ENCODE data around the gene TRIM56. TPM values are rescaled to one million over a fixed set of nuclear protein-coding genes. Genes with fewer than 3 reads are reported as not detected.

TRIM56 gene
- total and polyA plus RNA-seq, 2 of the 13 experiments (the other 11 are each of a cell fraction or from before 2014, with no cell fraction given): 3.2 to 7.1 TPM

DNA sequence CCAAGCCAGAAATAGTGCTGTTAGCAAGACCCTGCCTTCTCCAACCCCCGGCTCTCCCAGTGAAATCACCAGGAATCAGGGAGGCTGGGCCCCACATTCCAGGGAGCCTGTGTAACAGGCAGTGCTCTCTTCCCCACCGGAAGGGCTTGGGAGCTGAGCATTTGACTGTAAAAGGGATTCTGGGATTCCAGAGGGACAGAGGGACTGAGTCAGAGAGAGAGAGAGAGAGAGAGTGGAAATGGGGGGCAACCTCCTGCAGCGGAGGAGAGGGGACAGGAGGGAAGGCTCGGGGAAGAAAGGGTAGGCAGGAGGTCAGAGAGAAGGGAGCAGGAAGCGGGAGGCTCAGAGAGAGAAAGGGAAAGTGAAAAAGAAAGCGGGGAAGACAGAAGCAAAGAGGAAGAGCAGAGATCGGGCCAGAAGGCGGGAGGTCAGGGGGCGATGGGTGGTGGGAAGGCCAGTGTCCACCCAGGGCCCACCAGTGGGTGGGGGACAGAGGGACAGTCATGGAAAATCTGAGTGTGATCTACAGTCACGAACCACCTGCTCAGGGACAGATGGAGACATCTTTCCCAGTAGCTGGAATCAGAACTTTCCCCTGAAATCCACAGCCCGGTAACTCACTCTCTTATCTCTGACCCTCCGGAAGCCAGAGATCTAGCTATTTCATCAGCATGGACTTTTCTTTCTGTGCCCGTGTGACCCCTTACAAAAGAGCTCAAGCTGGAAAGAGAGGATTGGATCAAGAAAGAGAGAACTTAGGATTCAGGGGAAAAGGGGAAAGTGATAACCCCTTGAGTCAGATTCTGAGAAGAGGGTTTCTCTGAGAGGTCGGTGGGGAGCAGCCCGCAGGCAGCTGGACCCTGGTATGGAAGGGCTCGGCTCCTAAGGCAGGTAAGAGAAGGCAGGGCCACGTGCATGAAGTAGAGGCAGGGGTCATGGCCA lies 37.0 kb downstream of the TRIM56 start (continued):
- TF ChIP-seq, protein P1, sequence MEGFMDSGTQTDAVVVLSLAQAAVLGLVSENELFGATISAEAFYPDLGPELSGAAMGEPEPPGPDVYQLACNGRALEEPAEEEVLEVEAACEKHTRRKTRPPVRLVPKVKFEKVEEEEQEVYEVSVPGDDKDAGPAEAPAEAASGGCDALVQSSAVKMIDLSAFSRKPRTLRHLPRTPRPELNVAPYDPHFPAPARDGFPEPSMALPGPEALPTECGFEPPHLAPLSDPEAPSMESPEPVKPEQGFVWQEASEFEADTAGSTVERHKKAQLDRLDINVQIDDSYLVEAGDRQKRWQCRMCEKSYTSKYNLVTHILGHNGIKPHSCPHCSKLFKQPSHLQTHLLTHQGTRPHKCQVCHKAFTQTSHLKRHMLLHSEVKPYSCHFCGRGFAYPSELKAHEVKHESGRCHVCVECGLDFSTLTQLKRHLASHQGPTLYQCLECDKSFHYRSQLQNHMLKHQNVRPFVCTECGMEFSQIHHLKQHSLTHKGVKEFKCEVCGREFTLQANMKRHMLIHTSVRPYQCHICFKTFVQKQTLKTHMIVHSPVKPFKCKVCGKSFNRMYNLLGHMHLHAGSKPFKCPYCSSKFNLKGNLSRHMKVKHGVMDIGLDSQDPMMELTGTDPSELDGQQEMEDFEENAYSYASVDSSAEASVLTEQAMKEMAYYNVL (CRISPR knock-in tag; IDR thresholded peaks at IDR 0.05; ENCODE audit: borderline replicate concordance): peak; percentile 75; the same call in 1 of the 2 replicates
- TF ChIP-seq, protein P2, sequence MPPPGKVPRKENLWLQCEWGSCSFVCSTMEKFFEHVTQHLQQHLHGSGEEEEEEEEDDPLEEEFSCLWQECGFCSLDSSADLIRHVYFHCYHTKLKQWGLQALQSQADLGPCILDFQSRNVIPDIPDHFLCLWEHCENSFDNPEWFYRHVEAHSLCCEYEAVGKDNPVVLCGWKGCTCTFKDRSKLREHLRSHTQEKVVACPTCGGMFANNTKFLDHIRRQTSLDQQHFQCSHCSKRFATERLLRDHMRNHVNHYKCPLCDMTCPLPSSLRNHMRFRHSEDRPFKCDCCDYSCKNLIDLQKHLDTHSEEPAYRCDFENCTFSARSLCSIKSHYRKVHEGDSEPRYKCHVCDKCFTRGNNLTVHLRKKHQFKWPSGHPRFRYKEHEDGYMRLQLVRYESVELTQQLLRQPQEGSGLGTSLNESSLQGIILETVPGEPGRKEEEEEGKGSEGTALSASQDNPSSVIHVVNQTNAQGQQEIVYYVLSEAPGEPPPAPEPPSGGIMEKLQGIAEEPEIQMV (CRISPR knock-in tag; IDR thresholded peaks at IDR 0.05; ENCODE audit: low read depth): 0 out of 2 replicates have a peak, but pooled peaks have one; percentile 41
- TF ChIP-seq TCF12 (IDR thresholded peaks at IDR 0.05): no peak
- 0 out of 2 replicates have a peak, but pooled peaks have one; percentile 15 for TF ChIP-seq TCF12 (CRISPR knock-in tag; IDR thresholded peaks at IDR 0.05)
- peak; percentile 78 for TF ChIP-seq ZNF746 (CRISPR knock-in tag; IDR thresholded peaks at IDR 0.05)
- TF ChIP-seq RXRA (CRISPR knock-in tag; IDR thresholded peaks at IDR 0.05): peak; percentile 53; the same call in 1 of the 2 replicates
- no peak for TF ChIP-seq SALL2 (CRISPR knock-in tag; IDR thresholded peaks at IDR 0.05)
- TF ChIP-seq, protein P3, sequence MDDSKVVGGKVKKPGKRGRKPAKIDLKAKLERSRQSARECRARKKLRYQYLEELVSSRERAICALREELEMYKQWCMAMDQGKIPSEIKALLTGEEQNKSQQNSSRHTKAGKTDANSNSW (CRISPR knock-in tag; IDR thresholded peaks at IDR 0.05; ENCODE audit: borderline replicate concordance): no peak
- no peak for TF ChIP-seq SOX13 (IDR thresholded peaks at IDR 0.05)
- peak in 1 of 2 experiments; percentile 66; a peak in 2 of 4 replicates for TF ChIP-seq SOX13 (CRISPR knock-in tag; conservative IDR thresholded peaks at IDR 0.05 in 1 of 2, IDR thresholded peaks at IDR 0.05 in 1 of 2)
- TF ChIP-seq, protein P4, sequence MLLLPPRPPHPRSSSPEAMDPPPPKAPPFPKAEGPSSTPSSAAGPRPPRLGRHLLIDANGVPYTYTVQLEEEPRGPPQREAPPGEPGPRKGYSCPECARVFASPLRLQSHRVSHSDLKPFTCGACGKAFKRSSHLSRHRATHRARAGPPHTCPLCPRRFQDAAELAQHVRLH (CRISPR knock-in tag; IDR thresholded peaks at IDR 0.05; ENCODE audit: borderline replicate concordance, low read depth): no peak
- TF ChIP-seq, protein P5, sequence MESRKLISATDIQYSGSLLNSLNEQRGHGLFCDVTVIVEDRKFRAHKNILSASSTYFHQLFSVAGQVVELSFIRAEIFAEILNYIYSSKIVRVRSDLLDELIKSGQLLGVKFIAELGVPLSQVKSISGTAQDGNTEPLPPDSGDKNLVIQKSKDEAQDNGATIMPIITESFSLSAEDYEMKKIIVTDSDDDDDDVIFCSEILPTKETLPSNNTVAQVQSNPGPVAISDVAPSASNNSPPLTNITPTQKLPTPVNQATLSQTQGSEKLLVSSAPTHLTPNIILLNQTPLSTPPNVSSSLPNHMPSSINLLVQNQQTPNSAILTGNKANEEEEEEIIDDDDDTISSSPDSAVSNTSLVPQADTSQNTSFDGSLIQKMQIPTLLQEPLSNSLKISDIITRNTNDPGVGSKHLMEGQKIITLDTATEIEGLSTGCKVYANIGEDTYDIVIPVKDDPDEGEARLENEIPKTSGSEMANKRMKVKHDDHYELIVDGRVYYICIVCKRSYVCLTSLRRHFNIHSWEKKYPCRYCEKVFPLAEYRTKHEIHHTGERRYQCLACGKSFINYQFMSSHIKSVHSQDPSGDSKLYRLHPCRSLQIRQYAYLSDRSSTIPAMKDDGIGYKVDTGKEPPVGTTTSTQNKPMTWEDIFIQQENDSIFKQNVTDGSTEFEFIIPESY (CRISPR knock-in tag; IDR thresholded peaks at IDR 0.05): 0 out of 2 replicates have a peak, but pooled peaks have one; percentile 27
- TF ChIP-seq FOXA3 (CRISPR knock-in tag; IDR thresholded peaks at IDR 0.05): peak; percentile 85
- TF ChIP-seq, protein P6, sequence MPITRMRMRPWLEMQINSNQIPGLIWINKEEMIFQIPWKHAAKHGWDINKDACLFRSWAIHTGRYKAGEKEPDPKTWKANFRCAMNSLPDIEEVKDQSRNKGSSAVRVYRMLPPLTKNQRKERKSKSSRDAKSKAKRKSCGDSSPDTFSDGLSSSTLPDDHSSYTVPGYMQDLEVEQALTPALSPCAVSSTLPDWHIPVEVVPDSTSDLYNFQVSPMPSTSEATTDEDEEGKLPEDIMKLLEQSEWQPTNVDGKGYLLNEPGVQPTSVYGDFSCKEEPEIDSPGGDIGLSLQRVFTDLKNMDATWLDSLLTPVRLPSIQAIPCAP (CRISPR knock-in tag; IDR thresholded peaks at IDR 0.05; ENCODE audit: low read depth): no peak
- TF ChIP-seq ZNF724P (CRISPR knock-in tag; IDR thresholded peaks at IDR 0.05; ENCODE audit: borderline replicate concordance): 0 out of 2 replicates have a peak, but pooled peaks have one; percentile 12
- TF ChIP-seq, protein P7, sequence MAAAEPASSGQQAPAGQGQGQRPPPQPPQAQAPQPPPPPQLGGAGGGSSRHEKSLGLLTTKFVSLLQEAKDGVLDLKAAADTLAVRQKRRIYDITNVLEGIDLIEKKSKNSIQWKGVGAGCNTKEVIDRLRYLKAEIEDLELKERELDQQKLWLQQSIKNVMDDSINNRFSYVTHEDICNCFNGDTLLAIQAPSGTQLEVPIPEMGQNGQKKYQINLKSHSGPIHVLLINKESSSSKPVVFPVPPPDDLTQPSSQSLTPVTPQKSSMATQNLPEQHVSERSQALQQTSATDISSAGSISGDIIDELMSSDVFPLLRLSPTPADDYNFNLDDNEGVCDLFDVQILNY (CRISPR knock-in tag; conservative IDR thresholded peaks at IDR 0.05): no peak
- TF ChIP-seq YY1 (IDR thresholded peaks at IDR 0.05; ENCODE audit: insufficient read depth, insufficient replicate concordance, low read depth, low read length): peak; percentile 18
- peak; percentile 83 for TF ChIP-seq ZNF772 (CRISPR knock-in tag; IDR thresholded peaks at IDR 0.05)
- peak; percentile 79 for TF ChIP-seq SALL1 (CRISPR knock-in tag; IDR thresholded peaks at IDR 0.05)
- TF ChIP-seq ZSCAN9 (CRISPR knock-in tag; IDR thresholded peaks at IDR 0.05; ENCODE audit: borderline replicate concordance): 0 out of 2 replicates have a peak, but pooled peaks have one; percentile 49
